HepG2 (cell line): ENCODE measurements around the gene SPATA31A3. TPM values are rescaled to one million over a fixed set of nuclear protein-coding genes. Genes with fewer than 3 reads are reported as not detected.
A peak's percentile ranks its signal among the peaks of the same experiment; 100 is the strongest.
"Not testable (repeated sequence)": the region's sequence is repeated elsewhere in the genome, so short reads cannot be mapped to it uniquely, and the experiment has no call there.

Experiments used
- ATAC-seq: fragments of 200-7000 bp; cut with Tn5 transposase; 3 replicates; pipeline ENCODE4 v1.9.1; 2020; ENCODE audit warnings: mild to moderate bottlenecking, moderate library complexity
- Bru-seq: library from RNA; stranded (reverse); fragments of 400-500 nt; gene quantifications from one replicate; lab custom pipeline; 2021; lab: Mats Ljungman, UMichigan
- BruChase-seq, 2 experiments: library from RNA; stranded (reverse); fragments of 400-500 nt; gene quantifications; one replicate each; lab custom pipeline; 2021; lab: Mats Ljungman, UMichigan
- BruUV-seq: library from RNA; stranded (reverse); fragments of 400-500 nt; replicated peaks from 2 replicates; lab custom pipeline; 2021; lab: Mats Ljungman, UMichigan
- CTCF ChIA-PET: fragments of 300-600 bp; formaldehyde crosslinking; extraction: SDS; loops from one replicate; lab custom pipeline; 2021; ENCODE audit warnings: low total read pairs, inconsistent platforms, low intra/inter-chr PET ratio; lab: Yijun Ruan, JAX
- POLR2A ChIA-PET: fragments of 350-600 bp; sonication (Branson Sonifier 250); formaldehyde crosslinking; loops from one replicate; lab custom pipeline; 2020; ENCODE audit warnings: antibody characterized with exemption, inconsistent platforms; lab: Yijun Ruan, JAX
- DNase-seq: peaks from one replicate; pipeline ENCODE4 v3.0.0-alpha.2; 2015; ENCODE audit warnings: low spot score
- FAIRE-seq: peaks from 3 replicates; lab custom pipeline; 2011; peaks lifted over from hg19 to GRCh38; lab: Jason Lieb, UNC
- H2AFZ ChIP-seq: one replicate; pipeline ENCODE4 v1.6.1; 2011; ENCODE audit warnings: low read length, inconsistent platforms
- H3K27ac ChIP-seq: fragments of 300-600 bp; 3 replicates; pipeline ENCODE4 v1.8.0; 2011; ENCODE audit warnings: mixed run types, mild to moderate bottlenecking, mixed read lengths, low read length, inconsistent platforms; ENCODE audit not compliant: insufficient read depth; ENCODE audit errors: extremely low read length
- H3K27me3 ChIP-seq, 2 experiments: fragments of 200-600 bp in 1 of 2; 2 replicates in 1 of 2; 3 replicates in 1 of 2; pipeline versions ENCODE4 v1.6.0 to v1.8.0; 2011; ENCODE audit warnings: low read length in 2 of 2, mild to moderate bottlenecking in 2 of 2, moderate library complexity in 2 of 2, inconsistent platforms in 1 of 2; ENCODE audit not compliant: insufficient read depth in 2 of 2, control insufficient read depth in 1 of 2
- H3K36me3 ChIP-seq, 2 experiments: fragments of 200-600 bp in 1 of 2; replicated peaks in 1 of 2; 2 replicates in 1 of 2; 3 replicates in 1 of 2; pipeline versions ENCODE4 v1.5.1 to v1.8.0; 2011; ENCODE audit warnings: low read length in 2 of 2, inconsistent platforms in 1 of 2; ENCODE audit not compliant: insufficient read depth in 2 of 2, control insufficient read depth in 1 of 2
- H3K4me1 ChIP-seq: 2 replicates; pipeline ENCODE4 v1.5.1; 2012; ENCODE audit warnings: low read length, inconsistent platforms; ENCODE audit not compliant: insufficient read depth
- H3K4me2 ChIP-seq: 2 replicates; pipeline ENCODE4 v1.6.0; 2011; ENCODE audit warnings: low read depth, low read length, inconsistent platforms
- H3K4me3 ChIP-seq, 3 experiments: fragments of 200-600 bp in 1 of 3; sonication (generic), shearing (Covaris generic) in 1 of 3; replicated peaks in 1 of 3; 2 replicates each; pipeline ENCODE4 v1.5.1; 2011 to 2016; ENCODE audit warnings: low read length in 3 of 3, inconsistent platforms in 2 of 3, low read depth in 2 of 3, mild to moderate bottlenecking in 2 of 3, control low read depth in 1 of 3, mixed read lengths in 1 of 3; ENCODE audit not compliant: insufficient read depth in 1 of 3
- H3K79me2 ChIP-seq: one replicate; pipeline ENCODE4 v1.6.1; 2011; ENCODE audit warnings: low read length, inconsistent platforms; ENCODE audit not compliant: insufficient read depth
- H3K9ac ChIP-seq: 2 replicates; pipeline ENCODE4 v1.6.0; 2011; ENCODE audit warnings: mild to moderate bottlenecking, low read depth, low read length, inconsistent platforms; ENCODE audit not compliant: insufficient read depth
- H3K9me3 ChIP-seq: 2 replicates; pipeline ENCODE4 v1.5.1; 2012; ENCODE audit warnings: mild to moderate bottlenecking, low read length
- H4K20me1 ChIP-seq: 2 replicates; pipeline ENCODE4 v1.6.0; 2011; ENCODE audit warnings: inconsistent platforms, mild to moderate bottlenecking, low read length, moderate library complexity; ENCODE audit not compliant: insufficient read depth
- WGBS: methylation state at CpG from one replicate; pipeline ENCODE4 v1.1.6; 2017; ENCODE audit warnings: low lambda C conversion rate; 5-methylcytosine and 5-hydroxymethylcytosine counted together
- in situ Hi-C: cut with HindIII; loops from 2 replicates; pipeline ENCODE4 v1.10.0; 2017; ENCODE audit warnings: low pct_unique_long_range_greater_than_20kb; ENCODE audit not compliant: extremely low pct_ligation_motif_present
- intact Hi-C: fragments of 100-400 bp; cut with micrococcal nuclease; formaldehyde crosslinking; loops from one replicate; pipeline ENCODE4 v1.10.0; 2022; ENCODE audit not compliant: unreplicated experiment
- long read RNA-seq, 2 experiments: library from RNA in 1 of 2; library from polyadenylated mRNA in 1 of 2; stranded (forward) in 1 of 2; unstranded in 1 of 2; transcript quantifications; one replicate each; pipeline ENCODE4 v2.0.0, GENCODE V29; 2019 to 2022
- polyA minus RNA-seq, 3 experiments: library from RNA; depleted of rRNA, polyadenylated mRNA; stranded (reverse); fragments of >200 nt; gene quantifications; 2 replicates each; pipeline ENCODE4 v1.2.3, GENCODE V29; 2011; ENCODE audit warnings: low replicate concordance in 1 of 3
- polyA plus RNA-seq, 8 experiments: library from polyadenylated mRNA; depleted of rRNA in 3 of 8; stranded (reverse) in 7 of 8; unstranded in 1 of 8; fragments of >200 nt; fragmentation: Illumina TruSeq in 4 of 8; extraction: Trizol in 4 of 8; gene quantifications; 2 replicates each; pipeline versions ENCODE4 v1.2.1 to v1.2.3, GENCODE V29; 2011 to 2016; ENCODE audit warnings: low read depth in 4 of 8, missing spikeins in 1 of 8, mixed read lengths in 1 of 8; ENCODE audit not compliant: insufficient read depth in 1 of 8
- total RNA-seq, 5 experiments: library from RNA; depleted of rRNA; stranded (reverse); fragments of >200 nt; fragmentation: Illumina TruSeq; extraction: Trizol; gene quantifications; 2 replicates each; pipeline ENCODE4 v1.2.3, GENCODE V29; 2016; ENCODE audit warnings: low read depth in 1 of 5

SPATA31A3 gene
- total RNA-seq (2016; rRNA removed; fragmentation: Illumina TruSeq; extraction: Trizol), result not detected in 2 replicates
- not detected in 2 replicates for total RNA-seq (2016; cell fraction: cytosol; rRNA removed; fragmentation: Illumina TruSeq; extraction: Trizol; ENCODE audit: low read depth)
- not detected in 2 replicates for total RNA-seq (2016; cell fraction: insoluble cytoplasmic fraction; rRNA removed; fragmentation: Illumina TruSeq; extraction: Trizol)
- total RNA-seq (2016; cell fraction: membrane; rRNA removed; fragmentation: Illumina TruSeq; extraction: Trizol), result not detected in 2 replicates
- not detected in 2 replicates for total RNA-seq (2016; cell fraction: nucleus; rRNA removed; fragmentation: Illumina TruSeq; extraction: Trizol)
- polyA plus RNA-seq (2011; rRNA removed), result not detected in 2 replicates
- not detected in 2 replicates for polyA plus RNA-seq (2011; cell fraction: cytosol; rRNA removed)
- polyA plus RNA-seq (2011; cell fraction: nucleus; rRNA removed), result 0.02 TPM in 1 of 2 replicates, not detected in the other
- not detected in 2 replicates for polyA plus RNA-seq (2012)
- polyA plus RNA-seq (2016; cell fraction: cytosol; fragmentation: Illumina TruSeq; extraction: Trizol; ENCODE audit: low read depth), result not detected in 2 replicates
- not detected in 2 replicates for polyA plus RNA-seq (2016; cell fraction: insoluble cytoplasmic fraction; fragmentation: Illumina TruSeq; extraction: Trizol; ENCODE audit: low read depth)
- not detected in 2 replicates for polyA plus RNA-seq (2016; cell fraction: membrane; fragmentation: Illumina TruSeq; extraction: Trizol; ENCODE audit: low read depth)
- polyA plus RNA-seq (2016; cell fraction: nucleus; fragmentation: Illumina TruSeq; extraction: Trizol; ENCODE audit: insufficient read depth, low read depth), result not detected in 2 replicates
- polyA minus RNA-seq (2011; rRNA and poly(A)+ RNA removed; ENCODE audit: low replicate concordance), result not detected in 2 replicates
- not detected in 2 replicates for polyA minus RNA-seq (2011; cell fraction: cytosol; rRNA and poly(A)+ RNA removed)
- polyA minus RNA-seq (2011; cell fraction: nucleus; rRNA and poly(A)+ RNA removed), result not detected in 2 replicates
- not detected for Bru-seq, nascent RNA
- percentile 12 among the genes with signal in this experiment for BruChase-seq, experiment 1, labeled RNA remaining after a 6-hour chase
- BruChase-seq, experiment 2, labeled RNA remaining after a 2-hour chase, result not detected
- long read RNA-seq, experiment 1, result 0 reads
- long read RNA-seq, experiment 2, result 0 reads

DNA sequence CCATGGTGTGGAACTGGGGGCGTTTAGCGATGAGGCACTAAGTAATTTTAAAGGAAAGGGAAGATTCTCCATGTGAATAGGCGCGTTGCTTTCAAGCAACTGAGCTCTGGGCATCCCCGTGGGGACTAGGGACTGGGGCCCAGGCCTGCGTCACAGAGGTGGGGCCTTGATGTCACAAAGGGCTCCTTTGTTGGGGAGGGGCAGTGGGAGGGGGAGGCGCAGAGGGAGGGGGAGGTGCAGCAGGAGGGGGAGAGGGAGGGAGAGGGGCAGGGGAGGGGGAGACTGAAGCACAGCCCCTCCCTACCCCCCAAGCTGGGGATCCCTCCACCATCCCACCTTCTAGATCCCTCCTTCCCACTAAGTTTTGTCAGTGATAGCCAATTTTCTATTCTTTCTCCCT, at the start of gene SPATA31A3:
Gene SPATA31A3, minus strand, starts transcription at position 101 of the 400 bp plus-strand sequence. Its CDS starts 29 bp downstream, at position 72.
- H3K9me3 ChIP-seq, H3K79me2 ChIP-seq, H3K4me1 ChIP-seq, H3K4me2 ChIP-seq, POLR2A ChIA-PET, H3K9ac ChIP-seq, DNase-seq, in situ Hi-C loops, H4K20me1 ChIP-seq, CTCF ChIA-PET, BruUV-seq, H3K27me3 ChIP-seq, H3K4me3 ChIP-seq, H2AFZ ChIP-seq, H3K27ac ChIP-seq, ATAC-seq, H3K36me3 ChIP-seq, FAIRE-seq, intact Hi-C loops: not testable (repeated sequence)
- WGBS, result no CpG with 5 or more reads among the region's 7 CpGs

DNA sequence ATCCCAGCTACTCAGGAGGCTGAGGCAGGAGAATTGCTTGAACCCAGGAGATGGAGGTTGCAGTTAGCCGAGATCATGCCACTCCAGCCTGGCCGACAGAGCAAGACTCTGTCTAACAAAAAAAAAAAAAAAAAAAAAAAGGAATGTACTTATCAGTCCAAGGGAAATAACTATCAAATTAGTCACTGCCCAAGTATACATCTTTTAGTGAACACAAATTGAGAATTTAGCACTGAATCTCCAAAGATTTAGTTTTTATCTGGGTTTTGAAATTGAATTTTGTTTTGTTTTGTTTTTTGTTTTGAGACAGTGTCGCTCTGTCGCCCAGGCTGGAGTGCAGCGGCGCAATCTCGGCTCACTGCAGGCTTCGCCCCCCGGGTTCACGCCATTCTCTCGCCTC, 39.8 kb downstream of the SPATA31A3 start:
- H3K79me2 ChIP-seq, H3K9me3 ChIP-seq, H4K20me1 ChIP-seq, H3K27ac ChIP-seq, H3K27me3 ChIP-seq, H3K4me2 ChIP-seq, FAIRE-seq, ATAC-seq, H3K36me3 ChIP-seq, H3K4me3 ChIP-seq, DNase-seq, H2AFZ ChIP-seq, H3K4me1 ChIP-seq, CTCF ChIA-PET, in situ Hi-C loops, POLR2A ChIA-PET, H3K9ac ChIP-seq, BruUV-seq, intact Hi-C loops: not testable (repeated sequence)
- 85% methylated on average over 9 of the region's 11 CpGs for WGBS

GRCh38 chr9:66942400-66943155, 49.8 kb downstream of the SPATA31A3 start:
- H3K4me1 ChIP-seq, intact Hi-C loops, H3K4me2 ChIP-seq, BruUV-seq, POLR2A ChIA-PET, CTCF ChIA-PET, H4K20me1 ChIP-seq, DNase-seq, FAIRE-seq, H3K9ac ChIP-seq, ATAC-seq, H3K36me3 ChIP-seq, H3K4me3 ChIP-seq, in situ Hi-C loops, H3K79me2 ChIP-seq, H3K9me3 ChIP-seq, H2AFZ ChIP-seq, H3K27ac ChIP-seq, H3K27me3 ChIP-seq: not testable (repeated sequence)
- WGBS, result 2% methylated on average over 5 of the region's 5 CpGs
